Fibroblast of pulmonary artery (primary cell): ENCODE data around the gene CGNL1.

Experiments
- DNase-seq: peaks from one replicate; pipeline ENCODE4 v3.0.0-alpha.2; 2010; ENCODE audit warnings: low read depth
- H3K4me3 ChIP-seq: replicated peaks from 2 replicates; pipeline ENCODE4 v1.5.1; 2011; ENCODE audit warnings: low read depth, mild to moderate bottlenecking, control low read depth, low read length, moderate library complexity
- TF ChIP-seq, protein P1 (sequence below): IDR thresholded peaks from 2 replicates; pipeline ENCODE4 v1.5.1; 2011; ENCODE audit warnings: mild to moderate bottlenecking, control low read depth, low read length, inconsistent platforms; ENCODE audit errors: missing control alignments

The CGNL1 gene

DNA sequence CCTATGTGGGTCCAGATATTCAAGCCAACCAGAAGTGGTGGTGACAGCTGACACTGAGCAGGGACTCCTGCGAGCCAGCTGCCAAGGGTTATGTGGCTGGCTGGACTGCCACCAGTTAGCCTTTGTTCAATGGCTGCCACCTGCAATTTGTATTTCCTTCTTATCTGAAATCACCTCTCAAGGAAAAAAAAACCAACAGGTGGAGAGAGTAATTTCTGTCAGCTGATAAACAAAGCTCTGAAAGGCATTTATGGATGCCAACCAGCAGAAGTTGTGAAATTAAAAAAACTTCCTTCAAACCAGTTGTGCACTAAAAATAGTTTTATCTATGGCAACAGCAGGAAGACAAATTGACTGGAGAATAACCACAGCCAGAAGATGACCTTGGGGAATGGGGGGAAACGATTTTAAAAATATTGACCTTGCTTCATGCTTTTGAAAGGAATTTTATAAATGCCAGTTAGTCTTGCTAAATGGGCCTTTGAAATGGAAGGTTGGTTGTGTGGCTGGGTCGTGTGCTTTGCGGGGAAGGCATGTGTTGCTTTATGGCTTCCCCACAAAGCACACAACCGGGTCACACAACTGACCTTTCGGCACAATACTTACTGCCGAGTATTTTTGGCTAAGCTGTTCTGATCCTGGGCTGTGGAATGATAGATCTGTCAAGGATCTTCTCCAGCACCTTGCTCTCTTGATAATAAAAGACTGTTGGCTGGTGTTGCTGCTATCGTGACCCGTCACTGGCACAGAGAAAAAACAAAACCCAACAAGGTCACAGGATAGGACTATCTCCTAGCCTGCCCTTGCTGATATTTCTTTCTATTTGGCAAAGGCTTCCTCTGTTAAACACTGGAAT lies 218.9 kb downstream of the CGNL1 start:
- TF ChIP-seq, protein P1, sequence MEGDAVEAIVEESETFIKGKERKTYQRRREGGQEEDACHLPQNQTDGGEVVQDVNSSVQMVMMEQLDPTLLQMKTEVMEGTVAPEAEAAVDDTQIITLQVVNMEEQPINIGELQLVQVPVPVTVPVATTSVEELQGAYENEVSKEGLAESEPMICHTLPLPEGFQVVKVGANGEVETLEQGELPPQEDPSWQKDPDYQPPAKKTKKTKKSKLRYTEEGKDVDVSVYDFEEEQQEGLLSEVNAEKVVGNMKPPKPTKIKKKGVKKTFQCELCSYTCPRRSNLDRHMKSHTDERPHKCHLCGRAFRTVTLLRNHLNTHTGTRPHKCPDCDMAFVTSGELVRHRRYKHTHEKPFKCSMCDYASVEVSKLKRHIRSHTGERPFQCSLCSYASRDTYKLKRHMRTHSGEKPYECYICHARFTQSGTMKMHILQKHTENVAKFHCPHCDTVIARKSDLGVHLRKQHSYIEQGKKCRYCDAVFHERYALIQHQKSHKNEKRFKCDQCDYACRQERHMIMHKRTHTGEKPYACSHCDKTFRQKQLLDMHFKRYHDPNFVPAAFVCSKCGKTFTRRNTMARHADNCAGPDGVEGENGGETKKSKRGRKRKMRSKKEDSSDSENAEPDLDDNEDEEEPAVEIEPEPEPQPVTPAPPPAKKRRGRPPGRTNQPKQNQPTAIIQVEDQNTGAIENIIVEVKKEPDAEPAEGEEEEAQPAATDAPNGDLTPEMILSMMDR, result no peak
- DNase-seq, result no peak
- no peak overlapping the region for H3K4me3 ChIP-seq

DNA sequence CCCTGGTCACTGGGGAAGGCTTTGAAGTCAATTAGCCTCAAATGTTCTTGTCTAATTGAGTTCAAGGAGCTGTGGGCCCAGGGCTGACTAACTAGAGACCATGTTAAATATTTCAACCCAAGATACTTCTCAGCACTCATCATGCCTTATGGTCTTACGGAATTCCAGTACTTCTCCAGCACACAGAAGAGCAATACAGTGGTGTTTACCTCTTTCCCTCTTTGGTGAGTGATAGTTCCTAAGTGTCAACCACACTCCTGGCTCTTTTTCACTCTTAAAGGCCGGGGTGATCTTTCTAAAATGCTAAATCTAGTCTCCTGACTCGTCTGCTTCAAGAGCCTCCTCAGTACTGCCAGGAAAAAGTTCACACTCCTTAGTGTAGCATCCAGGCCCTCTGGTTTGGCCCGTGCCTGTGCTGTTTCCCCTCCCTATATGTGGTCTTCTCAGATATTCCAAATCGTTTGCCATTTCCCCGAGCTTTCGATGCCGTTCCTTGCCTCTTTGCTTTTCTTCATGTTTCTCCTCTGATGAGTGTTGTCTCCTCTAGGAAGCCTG lies 220.1 kb downstream of the CGNL1 start:
- TF ChIP-seq, protein P1, result no peak

DNA sequence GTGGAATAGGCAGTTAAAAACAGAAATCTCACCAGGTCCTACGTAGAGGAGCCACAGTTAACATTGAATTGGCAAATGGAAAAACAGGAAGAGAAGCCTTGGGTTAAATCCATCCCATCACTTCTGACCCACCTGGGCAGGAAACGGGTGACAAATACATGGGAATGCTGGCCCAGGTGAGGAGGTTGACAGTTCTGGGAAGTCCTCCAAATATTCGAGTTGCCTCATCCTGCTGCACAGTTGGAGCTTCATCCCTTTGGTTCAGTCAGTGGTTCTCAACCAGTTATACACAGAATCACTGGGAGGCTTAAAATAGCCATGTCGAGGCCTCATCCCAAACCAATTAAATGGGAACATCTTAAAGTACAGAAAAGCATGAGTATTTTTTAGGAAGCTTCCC lies 220.7 kb downstream of the CGNL1 start:
- H3K4me3 ChIP-seq, result no peak overlapping the region
- DNase-seq, result no peak
- TF ChIP-seq, protein P1, result no peak

More for the DNA sequence above, 220.1 kb downstream of the CGNL1 start:
- no peak for DNase-seq
- H3K4me3 ChIP-seq, result no peak overlapping the region

DNA sequence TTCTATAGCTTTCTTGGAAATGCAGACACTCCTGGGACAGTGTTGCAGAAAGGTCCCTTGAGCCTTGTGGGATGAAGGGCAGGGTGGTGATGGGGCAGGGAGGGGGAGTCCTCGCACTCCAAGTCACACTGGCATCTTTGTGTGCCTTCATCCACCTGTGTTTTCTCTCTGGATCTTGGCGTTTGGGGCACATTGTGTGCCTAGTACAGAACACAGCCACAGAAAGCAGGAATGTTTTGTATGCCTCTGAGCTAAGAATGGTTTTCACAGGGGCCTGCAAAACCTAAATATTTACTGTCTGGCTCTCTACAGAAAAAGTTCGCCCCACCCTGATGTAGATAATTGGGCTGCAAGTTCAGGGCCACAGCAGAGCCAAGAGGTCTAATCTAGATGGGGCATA lies 221.1 kb downstream of the CGNL1 start:
- no peak overlapping the region for H3K4me3 ChIP-seq
- TF ChIP-seq, protein P1, result no peak
- DNase-seq, result no peak

DNA sequence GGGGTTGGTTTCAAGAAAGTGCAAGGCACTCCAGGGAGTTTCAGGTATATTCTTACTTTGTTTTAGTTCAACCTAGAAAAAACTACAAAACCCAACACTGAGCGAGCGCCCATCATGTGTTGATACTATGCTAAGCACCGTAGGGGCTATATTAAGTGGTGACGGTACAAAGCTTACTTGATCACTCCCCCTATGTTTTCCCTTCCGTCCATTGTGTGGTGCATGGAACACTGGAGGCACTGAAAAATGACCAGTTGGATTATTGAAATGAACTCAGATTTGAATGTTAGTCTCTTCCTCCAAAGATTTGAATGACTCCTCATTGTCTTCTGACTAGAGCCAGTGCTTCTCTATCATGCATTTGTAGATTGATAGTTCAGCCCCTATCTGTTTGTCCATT lies 222.0 kb downstream of the CGNL1 start:
- no peak overlapping the region for H3K4me3 ChIP-seq
- TF ChIP-seq, protein P1, result no peak
- DNase-seq, result no peak

DNA sequence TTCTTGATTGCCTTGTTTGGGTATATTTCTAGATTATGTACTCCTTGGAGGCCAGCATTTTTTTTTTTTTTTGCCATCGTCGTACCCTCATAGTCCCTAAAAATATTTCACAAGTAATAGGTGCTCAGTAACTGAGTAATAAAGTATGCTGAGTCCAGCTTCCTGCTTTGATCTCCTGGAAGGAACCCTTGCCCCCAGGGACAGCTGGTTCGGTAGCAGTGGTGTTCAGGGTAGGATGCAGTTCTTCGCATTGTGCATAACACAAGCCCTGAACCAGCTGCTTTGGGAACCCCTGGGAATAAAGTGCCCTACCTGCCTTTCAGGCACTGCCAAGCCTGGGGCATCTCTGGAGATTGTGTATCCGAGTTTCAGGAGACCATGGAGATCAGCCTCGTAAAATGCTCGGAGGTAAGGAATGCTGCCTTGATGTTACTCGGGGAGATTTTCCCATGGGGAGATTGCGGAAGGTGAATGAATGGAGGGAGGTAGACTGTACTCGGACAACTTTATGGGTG lies 223.0 kb downstream of the CGNL1 start:
- no peak overlapping the region for H3K4me3 ChIP-seq
- TF ChIP-seq, protein P1, result no peak
- no peak for DNase-seq
